GM06990 (cell line): Measurements from ENCODE around the gene PHF21B.

Source experiments
- DNase-seq: peaks from one replicate; pipeline ENCODE4 v3.0.0-alpha.2; 2011; ENCODE audit not compliant: insufficient read length; ENCODE audit errors: extremely low read depth
- H3K27me3 ChIP-seq: replicated peaks from 2 replicates; pipeline ENCODE4 v1.6.0; 2011; ENCODE audit warnings: low read length; ENCODE audit not compliant: control insufficient read depth, insufficient read depth
- H3K36me3 ChIP-seq: 2 replicates; pipeline ENCODE4 v1.5.1; 2011; ENCODE audit warnings: low read length; ENCODE audit not compliant: control insufficient read depth, insufficient read depth
- H3K4me3 ChIP-seq: replicated peaks from 2 replicates; pipeline ENCODE4 v1.5.1; 2011; ENCODE audit warnings: low read depth, mild to moderate bottlenecking, control low read depth, low read length
- CTCF ChIP-seq: IDR thresholded peaks from 2 replicates; pipeline ENCODE4 v1.5.1; 2011; ENCODE audit warnings: low read length, control low read depth, mild to moderate bottlenecking, inconsistent platforms; ENCODE audit not compliant: insufficient read depth, poor library complexity, severe bottlenecking

Gene PHF21B

DNA sequence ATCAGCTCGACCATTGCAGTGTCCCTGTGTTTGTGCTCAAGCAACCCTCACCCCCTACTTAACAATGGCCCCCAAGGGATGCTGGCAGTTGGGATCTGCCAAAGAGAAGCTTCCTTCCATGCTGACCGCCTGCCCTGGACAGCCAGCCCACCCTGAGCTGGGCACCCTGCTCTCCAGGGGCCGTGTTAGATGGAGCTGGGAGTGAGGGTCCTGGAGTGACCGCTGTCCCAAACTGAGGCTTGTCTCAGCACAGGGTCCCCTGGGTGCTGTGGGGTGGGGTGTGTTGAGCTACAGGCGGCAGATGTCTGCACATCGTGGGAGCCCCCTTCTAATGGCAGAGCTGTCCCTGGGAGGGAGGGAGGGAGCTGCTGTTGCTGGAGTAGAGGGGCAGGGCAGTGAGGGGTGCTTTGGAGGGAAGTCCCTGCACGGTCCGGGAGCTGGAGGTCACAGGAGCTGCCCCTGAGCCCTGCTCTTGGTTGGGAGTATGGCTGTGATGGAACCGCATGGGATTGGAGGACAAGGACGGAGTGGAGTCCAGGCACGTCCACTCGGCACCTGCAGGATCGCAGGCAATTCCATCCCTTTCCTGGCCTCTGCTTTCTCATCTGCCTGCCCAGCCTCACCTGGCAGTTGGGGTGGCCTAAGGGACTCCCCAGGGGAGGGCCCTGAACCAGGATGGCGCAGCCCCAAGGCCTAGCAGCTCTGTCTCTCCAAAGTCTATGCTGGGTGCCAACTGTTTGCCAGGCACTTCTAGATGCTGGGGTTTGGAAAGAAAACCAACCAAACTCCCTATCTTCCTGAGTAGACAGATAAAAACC, 131.1 kb downstream of the PHF21B start:
- H3K27me3 ChIP-seq: no peaks in the 10 kb centered on the region
- H3K4me3 ChIP-seq: no peak overlapping the region
- no peak for DNase-seq
- H3K36me3 ChIP-seq: no peaks in the 10 kb centered on the region
- no peak for TF ChIP-seq CTCF

DNA sequence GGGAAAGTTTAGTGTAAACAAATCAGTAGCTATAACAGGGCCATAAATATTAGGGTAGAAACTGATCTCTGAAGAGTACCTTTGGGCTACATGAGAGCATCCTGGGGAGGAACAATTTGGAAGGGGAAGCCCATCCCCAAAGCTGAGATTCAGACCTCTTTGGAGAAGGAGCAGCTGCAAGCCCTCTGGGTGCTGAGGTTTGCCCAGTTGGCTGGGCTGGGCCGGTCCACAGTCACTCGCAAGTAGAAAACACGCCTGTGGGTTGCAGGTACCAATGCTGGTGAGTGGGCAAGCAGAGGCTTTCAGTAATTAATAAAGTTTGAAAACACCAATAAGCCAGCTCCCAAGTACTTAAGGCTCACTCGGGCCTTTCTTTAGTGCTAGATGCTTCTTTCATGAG, 132.9 kb downstream of the PHF21B start:
- no peaks in the 10 kb centered on the region for H3K27me3 ChIP-seq
- H3K36me3 ChIP-seq: no peaks in the 10 kb centered on the region
- no peak for DNase-seq
- H3K4me3 ChIP-seq: no peak overlapping the region
- TF ChIP-seq CTCF: no peak

GRCh38 chr22:44871782-44872181, 138.0 kb downstream of the PHF21B start:
- DNase-seq: no peak
- Histone ChIP-seq H3K4me3 (no peak overlapping the region), H3K27me3 (no peaks in the 10 kb centered on the region), H3K36me3 (no peaks in the 10 kb centered on the region)
- TF ChIP-seq CTCF: no peak

DNA sequence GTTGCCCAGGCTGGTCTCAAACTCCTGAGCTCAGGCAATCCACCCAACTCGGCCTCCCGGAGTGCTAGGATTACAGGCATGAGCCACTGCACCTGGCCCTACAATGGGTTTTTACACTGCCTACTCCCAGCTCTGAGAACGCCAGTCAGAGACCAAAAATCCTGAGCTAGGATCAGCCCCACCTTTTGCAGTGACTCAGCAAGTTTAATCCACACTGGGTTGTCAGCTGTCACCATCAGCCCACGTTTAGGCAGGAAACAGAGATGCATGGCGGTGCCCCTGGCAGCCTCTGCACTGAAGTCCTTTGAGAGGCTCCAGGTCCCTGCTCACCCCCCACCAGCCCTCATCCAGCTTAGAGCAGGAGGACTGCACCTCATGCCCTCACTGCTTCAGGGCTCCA, 139.8 kb downstream of the PHF21B start:
- no peak overlapping the region for H3K4me3 ChIP-seq
- H3K36me3 ChIP-seq: no peaks in the 10 kb centered on the region
- no peaks in the 10 kb centered on the region for H3K27me3 ChIP-seq
- no peak for TF ChIP-seq CTCF
- no peak for DNase-seq

- TF ChIP-seq CTCF: no peak
- Histone ChIP-seq H3K36me3 (no peaks in the 10 kb centered on the region), H3K27me3 (no peaks in the 10 kb centered on the region), H3K4me3 (no peak overlapping the region)
- no peak for DNase-seq
Observed at GRCh38 chr22:44869196-44869595, 140.6 kb downstream of the PHF21B start.
